ENCODE data around the gene LEPR.
"Not testable (repeated sequence)": the region's sequence is repeated elsewhere in the genome, so short reads cannot be mapped to it uniquely, and the experiment has no call there.

The LEPR gene

DNA sequence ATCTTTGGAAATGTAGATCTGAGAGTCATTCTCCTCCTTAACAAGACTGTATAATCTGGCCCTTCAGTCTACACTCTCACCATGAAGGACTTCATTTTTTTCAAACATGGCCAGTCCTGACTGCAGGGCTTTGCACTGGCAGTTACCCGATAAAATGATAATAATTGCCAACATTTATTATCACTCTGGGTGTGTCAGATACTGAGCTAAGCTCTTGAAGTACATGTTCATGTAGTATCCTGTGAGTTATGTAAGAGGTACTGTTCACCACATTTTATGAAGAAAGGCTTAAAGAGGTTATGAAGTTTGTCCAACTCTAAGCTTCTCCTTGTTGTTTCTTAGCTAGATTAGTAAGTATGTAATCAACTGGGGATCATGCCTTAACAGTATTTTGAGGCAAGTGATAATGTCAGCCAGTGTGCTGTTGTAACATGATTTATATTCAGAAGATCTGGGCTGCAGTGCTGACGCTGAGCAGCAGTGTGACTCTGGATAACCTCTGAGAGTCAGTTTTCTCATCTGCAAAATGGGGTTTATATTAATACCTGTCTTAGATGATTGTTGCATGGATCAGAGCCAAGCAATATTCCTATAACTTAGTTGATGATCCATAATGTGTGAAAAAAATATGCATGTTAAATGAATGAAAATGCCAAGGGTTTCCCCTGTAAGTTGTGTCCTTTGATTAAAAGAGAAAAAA, 42.1 kb upstream of the LEPR start:
- Histone ChIP-seq H2AFZ (ENCODE audit: low read depth) (no peak overlapping the region), H3K9ac (no peak overlapping the region), H4K20me1 (ENCODE audit: insufficient read depth) (no peaks in the 10 kb centered on the region), H3K27me3 (ENCODE audit: insufficient read depth, low read depth) (no peaks in the 10 kb centered on the region), H3K27ac (no peak overlapping the region), H3K36me3 (ENCODE audit: insufficient read depth) (no peaks in the 10 kb centered on the region), H3K4me3 (IDR thresholded peaks at IDR 0.05; ENCODE audit: insufficient read depth, low read depth, low read length) (no peak overlapping the region), H3K4me1 (ENCODE audit: low read depth, poor library complexity, severe bottlenecking) (no peaks in the 10 kb centered on the region), H3K79me2 (ENCODE audit: insufficient read depth, low read depth) (no peaks in the 10 kb centered on the region), H3K4me2 (no peak overlapping the region)
- TF ChIP-seq, protein P1, sequence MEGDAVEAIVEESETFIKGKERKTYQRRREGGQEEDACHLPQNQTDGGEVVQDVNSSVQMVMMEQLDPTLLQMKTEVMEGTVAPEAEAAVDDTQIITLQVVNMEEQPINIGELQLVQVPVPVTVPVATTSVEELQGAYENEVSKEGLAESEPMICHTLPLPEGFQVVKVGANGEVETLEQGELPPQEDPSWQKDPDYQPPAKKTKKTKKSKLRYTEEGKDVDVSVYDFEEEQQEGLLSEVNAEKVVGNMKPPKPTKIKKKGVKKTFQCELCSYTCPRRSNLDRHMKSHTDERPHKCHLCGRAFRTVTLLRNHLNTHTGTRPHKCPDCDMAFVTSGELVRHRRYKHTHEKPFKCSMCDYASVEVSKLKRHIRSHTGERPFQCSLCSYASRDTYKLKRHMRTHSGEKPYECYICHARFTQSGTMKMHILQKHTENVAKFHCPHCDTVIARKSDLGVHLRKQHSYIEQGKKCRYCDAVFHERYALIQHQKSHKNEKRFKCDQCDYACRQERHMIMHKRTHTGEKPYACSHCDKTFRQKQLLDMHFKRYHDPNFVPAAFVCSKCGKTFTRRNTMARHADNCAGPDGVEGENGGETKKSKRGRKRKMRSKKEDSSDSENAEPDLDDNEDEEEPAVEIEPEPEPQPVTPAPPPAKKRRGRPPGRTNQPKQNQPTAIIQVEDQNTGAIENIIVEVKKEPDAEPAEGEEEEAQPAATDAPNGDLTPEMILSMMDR (conservative IDR thresholded peaks at IDR 0.05; ENCODE audit: low read depth, low read length), result no peak

DNA sequence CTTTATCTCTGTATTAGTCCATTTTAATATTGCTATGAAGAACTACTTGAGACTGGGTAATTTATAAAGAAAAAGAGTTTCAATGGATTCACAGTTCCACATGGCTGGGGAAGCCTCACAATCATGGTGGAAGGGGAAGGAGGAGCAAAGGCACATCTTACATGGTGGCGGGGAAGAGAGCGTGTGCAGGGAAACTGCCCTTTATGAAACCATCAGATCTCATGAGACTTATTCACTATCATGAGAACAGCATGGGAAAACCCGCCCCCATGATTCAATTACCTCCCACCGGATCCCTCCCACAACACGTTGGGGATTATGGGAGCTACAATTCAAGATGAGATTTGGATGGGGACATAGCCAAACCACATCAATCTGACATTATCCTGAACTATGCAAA, 36.0 kb upstream of the LEPR start:
- H4K20me1 ChIP-seq (ENCODE audit: insufficient read depth); H3K36me3 ChIP-seq (ENCODE audit: insufficient read depth); H3K27me3 ChIP-seq (ENCODE audit: insufficient read depth, low read depth); H3K27ac ChIP-seq; H3K4me2 ChIP-seq; H2AFZ ChIP-seq (ENCODE audit: low read depth); H3K9ac ChIP-seq; H3K79me2 ChIP-seq (ENCODE audit: insufficient read depth, low read depth); H3K4me3 ChIP-seq (IDR thresholded peaks at IDR 0.05; ENCODE audit: insufficient read depth, low read depth, low read length); H3K4me1 ChIP-seq (ENCODE audit: low read depth, poor library complexity, severe bottlenecking): not testable (repeated sequence)

DNA sequence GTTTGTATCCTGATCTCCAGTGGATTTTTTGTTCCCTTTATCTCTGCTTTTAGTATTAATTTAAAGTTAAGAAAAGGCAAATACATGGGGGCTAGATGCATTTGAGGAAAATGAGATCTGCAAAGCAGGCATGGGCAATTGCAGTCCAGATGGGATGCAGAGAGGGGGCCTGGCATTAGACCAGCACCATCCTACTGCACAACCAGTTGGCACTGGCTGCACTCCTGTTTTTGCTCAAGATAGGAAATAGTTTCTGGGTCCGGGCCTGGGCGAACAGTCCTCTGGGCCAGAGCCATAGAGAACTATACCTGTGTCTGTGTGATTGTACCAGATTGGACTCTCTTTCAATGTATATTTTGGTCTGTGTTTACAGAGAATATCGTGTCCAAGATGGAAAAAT, 34.0 kb upstream of the LEPR start:
- TF ChIP-seq, protein P1 (conservative IDR thresholded peaks at IDR 0.05; ENCODE audit: low read depth, low read length), result no peak
- Histone ChIP-seq H3K27me3 (ENCODE audit: insufficient read depth, low read depth) (no peaks in the 10 kb centered on the region), H3K27ac (no peak overlapping the region), H3K9ac (no peak overlapping the region), H3K4me3 (IDR thresholded peaks at IDR 0.05; ENCODE audit: insufficient read depth, low read depth, low read length) (no peak overlapping the region), H3K4me1 (ENCODE audit: low read depth, poor library complexity, severe bottlenecking) (no peaks in the 10 kb centered on the region), H3K36me3 (ENCODE audit: insufficient read depth) (no peaks in the 10 kb centered on the region), H2AFZ (ENCODE audit: low read depth) (no peak overlapping the region), H3K79me2 (ENCODE audit: insufficient read depth, low read depth) (no peaks in the 10 kb centered on the region), H3K4me2 (no peak overlapping the region), H4K20me1 (ENCODE audit: insufficient read depth) (no peaks in the 10 kb centered on the region)

DNA sequence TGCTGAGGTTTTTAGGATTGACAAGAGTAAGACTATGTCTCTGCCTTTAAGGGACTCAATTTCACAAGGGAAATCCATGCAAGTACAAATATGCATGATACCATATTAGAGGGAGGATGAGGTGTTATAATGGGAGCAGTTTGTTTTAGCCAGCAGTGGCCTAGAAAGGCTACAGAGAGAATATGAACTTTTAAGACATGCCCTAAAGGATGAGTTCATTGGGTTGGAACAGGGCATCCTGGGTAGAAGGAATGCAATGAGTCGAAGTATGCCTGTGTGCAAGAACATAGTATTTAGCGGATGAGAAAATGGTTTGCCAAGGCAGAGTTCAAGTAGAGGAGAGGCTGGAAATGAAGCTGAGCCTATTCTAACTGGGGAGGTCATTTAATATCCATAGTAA, 32.6 kb upstream of the LEPR start:
- no peak overlapping the region for H3K27ac ChIP-seq
- no peaks in the 10 kb centered on the region for H3K36me3 ChIP-seq (ENCODE audit: insufficient read depth)
- TF ChIP-seq, protein P1 (conservative IDR thresholded peaks at IDR 0.05; ENCODE audit: low read depth, low read length), result no peak
- H3K79me2 ChIP-seq (ENCODE audit: insufficient read depth, low read depth), result no peaks in the 10 kb centered on the region
- no peaks in the 10 kb centered on the region for H4K20me1 ChIP-seq (ENCODE audit: insufficient read depth)
- H3K4me2 ChIP-seq, result no peak overlapping the region
- H3K4me1 ChIP-seq (ENCODE audit: low read depth, poor library complexity, severe bottlenecking), result no peaks in the 10 kb centered on the region
- H3K27me3 ChIP-seq (ENCODE audit: insufficient read depth, low read depth), result no peaks in the 10 kb centered on the region
- no peak overlapping the region for H3K4me3 ChIP-seq (IDR thresholded peaks at IDR 0.05; ENCODE audit: insufficient read depth, low read depth, low read length)
- no peak overlapping the region for H3K9ac ChIP-seq
- H2AFZ ChIP-seq (ENCODE audit: low read depth), result no peak overlapping the region

GRCh38 chr1:65388908-65389695, 31.4 kb upstream of the LEPR start:
- Histone ChIP-seq H3K4me3 (IDR thresholded peaks at IDR 0.05; ENCODE audit: insufficient read depth, low read depth, low read length) (no peak overlapping the region), H3K36me3 (ENCODE audit: insufficient read depth) (no peaks in the 10 kb centered on the region), H3K27me3 (ENCODE audit: insufficient read depth, low read depth) (no peaks in the 10 kb centered on the region), H3K27ac (no peak overlapping the region), H4K20me1 (ENCODE audit: insufficient read depth) (no peaks in the 10 kb centered on the region), H3K4me2 (no peak overlapping the region), H2AFZ (ENCODE audit: low read depth) (no peak overlapping the region), H3K9ac (no peak overlapping the region), H3K79me2 (ENCODE audit: insufficient read depth, low read depth) (no peaks in the 10 kb centered on the region), H3K4me1 (ENCODE audit: low read depth, poor library complexity, severe bottlenecking) (no peaks in the 10 kb centered on the region)
- TF ChIP-seq, protein P1 (conservative IDR thresholded peaks at IDR 0.05; ENCODE audit: low read depth, low read length), result no peak

Measured in KMS-11 (cell line).